ENCODE data around the gene PCGF6.
"Not testable (repeated sequence)": the region's sequence is repeated elsewhere in the genome, so short reads cannot be mapped to it uniquely, and the experiment has no call there.

Gene PCGF6

GRCh38 chr10:103310197-103310596, 40.7 kb downstream of the PCGF6 start:
- no peak for DNase-seq

- no peak for DNase-seq
These were observed 43.3 kb downstream of the PCGF6 start for GRCh38 chr10:103307594-103307993.

- no peak for DNase-seq
These were observed 55.4 kb downstream of the PCGF6 start for GRCh38 chr10:103295374-103296015.

GRCh38 chr10:103291588-103291987, 59.4 kb downstream of the PCGF6 start:
- DNase-seq, result no peak

- DNase-seq, result no peak
These were observed 62.9 kb downstream of the PCGF6 start for GRCh38 chr10:103287992-103288391.

GRCh38 chr10:103284170-103284569, 66.8 kb downstream of the PCGF6 start:
- peak; percentile 25 for DNase-seq

- peak; percentile 23 for DNase-seq
These were observed 68.0 kb downstream of the PCGF6 start for GRCh38 chr10:103282961-103283360.

- DNase-seq, result peak; percentile 25
These were observed 69.2 kb downstream of the PCGF6 start for GRCh38 chr10:103281753-103282152.

GRCh38 chr10:103280506-103280905, 70.4 kb downstream of the PCGF6 start:
- DNase-seq, result no peak

GRCh38 chr10:103280031-103280430, 70.9 kb downstream of the PCGF6 start:
- no peak for DNase-seq

GRCh38 chr10:103278862-103279298, 72.1 kb downstream of the PCGF6 start:
- peak; percentile 82 for DNase-seq

GRCh38 chr10:103278537-103278823, 72.5 kb downstream of the PCGF6 start:
- no peak for DNase-seq

GRCh38 chr10:103277713-103278536, 73.0 kb downstream of the PCGF6 start:
- DNase-seq, result no peak

- peak; percentile 75 for DNase-seq
These were observed 73.8 kb downstream of the PCGF6 start, which contains the start of gene INA for GRCh38 chr10:103276896-103277712. TSS of gene INA (plus strand) at chr10:103277138. CDS start at chr10:103277212, 74 bp downstream.

- no peak for DNase-seq
These were observed 74.6 kb downstream of the PCGF6 start for GRCh38 chr10:103276251-103276895.

GRCh38 chr10:103273041-103273441, 77.9 kb downstream of the PCGF6 start:
- no peak for DNase-seq

GRCh38 chr10:103265717-103266329, 85.1 kb downstream of the PCGF6 start:
- peak; percentile 83 for DNase-seq

- DNase-seq, result no peak
These were observed 88.7 kb downstream of the PCGF6 start for GRCh38 chr10:103262229-103262628.

- DNase-seq, result no peak
These were observed 91.0 kb downstream of the PCGF6 start for GRCh38 chr10:103259989-103260388.

GRCh38 chr10:103258928-103259327, 92.0 kb downstream of the PCGF6 start:
- DNase-seq, result not testable (repeated sequence)

GRCh38 chr10:103257812-103258211, 93.1 kb downstream of the PCGF6 start:
- no peak for DNase-seq

- DNase-seq, result no peak
These were observed 94.3 kb downstream of the PCGF6 start for GRCh38 chr10:103256613-103257012.
